ENCODE measurements around the gene LMLN.
"Not testable (repeated sequence)": the region's sequence is repeated elsewhere in the genome, so short reads cannot be mapped to it uniquely, and the experiment has no call there.

Gene LMLN, protein sequence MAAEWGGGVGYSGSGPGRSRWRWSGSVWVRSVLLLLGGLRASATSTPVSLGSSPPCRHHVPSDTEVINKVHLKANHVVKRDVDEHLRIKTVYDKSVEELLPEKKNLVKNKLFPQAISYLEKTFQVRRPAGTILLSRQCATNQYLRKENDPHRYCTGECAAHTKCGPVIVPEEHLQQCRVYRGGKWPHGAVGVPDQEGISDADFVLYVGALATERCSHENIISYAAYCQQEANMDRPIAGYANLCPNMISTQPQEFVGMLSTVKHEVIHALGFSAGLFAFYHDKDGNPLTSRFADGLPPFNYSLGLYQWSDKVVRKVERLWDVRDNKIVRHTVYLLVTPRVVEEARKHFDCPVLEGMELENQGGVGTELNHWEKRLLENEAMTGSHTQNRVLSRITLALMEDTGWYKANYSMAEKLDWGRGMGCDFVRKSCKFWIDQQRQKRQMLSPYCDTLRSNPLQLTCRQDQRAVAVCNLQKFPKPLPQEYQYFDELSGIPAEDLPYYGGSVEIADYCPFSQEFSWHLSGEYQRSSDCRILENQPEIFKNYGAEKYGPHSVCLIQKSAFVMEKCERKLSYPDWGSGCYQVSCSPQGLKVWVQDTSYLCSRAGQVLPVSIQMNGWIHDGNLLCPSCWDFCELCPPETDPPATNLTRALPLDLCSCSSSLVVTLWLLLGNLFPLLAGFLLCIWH

DNA sequence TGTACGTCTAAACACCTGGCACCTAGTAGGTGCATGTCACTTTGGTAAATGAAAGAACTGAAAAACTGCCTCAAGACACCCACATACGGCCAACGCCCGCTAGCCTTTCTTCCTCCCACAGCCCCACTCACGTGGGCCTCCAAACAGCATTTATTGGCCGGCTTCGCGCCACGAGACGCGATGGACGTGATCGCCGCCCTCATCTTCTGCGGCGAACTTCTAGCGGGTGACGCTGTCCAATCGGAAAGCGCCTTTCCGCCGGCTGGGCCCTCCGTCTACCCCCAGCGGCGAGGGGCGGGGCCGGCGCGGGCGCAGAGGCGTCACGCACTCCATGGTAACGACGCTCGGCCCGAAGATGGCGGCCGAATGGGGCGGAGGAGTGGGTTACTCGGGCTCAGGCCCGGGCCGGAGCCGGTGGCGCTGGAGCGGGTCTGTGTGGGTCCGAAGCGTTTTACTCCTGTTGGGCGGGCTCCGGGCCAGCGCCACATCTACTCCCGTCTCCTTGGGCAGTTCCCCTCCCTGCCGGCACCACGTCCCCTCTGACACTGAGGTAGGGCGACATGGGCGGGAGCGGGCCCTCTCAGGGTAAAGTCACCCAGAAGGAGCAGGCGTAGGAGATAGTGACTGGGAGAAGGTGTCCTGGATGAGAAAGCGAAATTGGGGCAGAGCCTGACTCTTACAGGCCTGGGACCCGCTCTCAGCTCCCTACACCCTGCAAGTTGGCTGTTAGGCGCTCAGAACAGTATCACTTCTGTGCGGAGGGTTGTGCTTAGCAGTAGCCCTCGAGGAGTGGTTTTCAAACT lies at the start of gene LMLN:
LMLN (plus strand) TSS at position 327 of the 803 bp plus-strand sequence; CDS start at position 356, 29 bp downstream.
- peak; percentile 89 for DNase-seq (ENCODE audit: low read depth)

DNA sequence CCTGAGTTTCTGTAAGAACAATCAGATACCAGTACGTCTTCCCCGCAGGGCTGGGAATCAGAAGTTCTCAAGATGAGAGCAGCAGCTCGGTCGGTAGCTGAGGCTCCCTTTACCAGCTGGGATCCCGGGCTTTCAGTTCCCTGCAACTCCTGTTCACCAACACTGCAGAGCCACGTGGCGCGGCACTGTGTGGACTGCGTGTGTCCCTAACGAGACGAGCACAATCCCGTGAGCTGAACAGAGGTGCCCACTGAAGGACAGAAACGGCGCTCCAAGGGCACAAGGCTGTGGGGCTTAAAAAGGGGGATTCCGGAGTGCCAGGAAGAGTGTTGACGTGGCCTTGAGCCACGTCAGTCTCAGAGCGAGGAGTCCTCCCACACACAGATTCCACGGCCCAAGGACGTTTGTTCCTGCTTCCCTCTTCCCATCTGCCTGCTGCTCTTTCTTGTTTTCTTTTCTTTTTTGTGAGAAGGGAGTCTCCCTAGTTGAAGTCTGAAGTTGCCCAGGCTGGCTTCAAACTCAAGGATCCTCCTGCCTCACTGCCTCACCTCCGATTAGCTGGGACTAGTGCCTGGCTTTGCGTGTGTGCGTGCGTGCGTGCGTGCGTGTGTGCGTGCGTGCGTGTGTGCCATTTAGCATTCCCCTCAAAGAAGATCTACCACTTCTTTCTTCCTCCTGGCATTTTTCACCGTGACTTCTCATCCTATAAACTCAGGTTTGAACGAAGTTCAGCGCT lies 47.1 kb upstream of the LMLN start:
- no peak for DNase-seq (ENCODE audit: low read depth)

DNA sequence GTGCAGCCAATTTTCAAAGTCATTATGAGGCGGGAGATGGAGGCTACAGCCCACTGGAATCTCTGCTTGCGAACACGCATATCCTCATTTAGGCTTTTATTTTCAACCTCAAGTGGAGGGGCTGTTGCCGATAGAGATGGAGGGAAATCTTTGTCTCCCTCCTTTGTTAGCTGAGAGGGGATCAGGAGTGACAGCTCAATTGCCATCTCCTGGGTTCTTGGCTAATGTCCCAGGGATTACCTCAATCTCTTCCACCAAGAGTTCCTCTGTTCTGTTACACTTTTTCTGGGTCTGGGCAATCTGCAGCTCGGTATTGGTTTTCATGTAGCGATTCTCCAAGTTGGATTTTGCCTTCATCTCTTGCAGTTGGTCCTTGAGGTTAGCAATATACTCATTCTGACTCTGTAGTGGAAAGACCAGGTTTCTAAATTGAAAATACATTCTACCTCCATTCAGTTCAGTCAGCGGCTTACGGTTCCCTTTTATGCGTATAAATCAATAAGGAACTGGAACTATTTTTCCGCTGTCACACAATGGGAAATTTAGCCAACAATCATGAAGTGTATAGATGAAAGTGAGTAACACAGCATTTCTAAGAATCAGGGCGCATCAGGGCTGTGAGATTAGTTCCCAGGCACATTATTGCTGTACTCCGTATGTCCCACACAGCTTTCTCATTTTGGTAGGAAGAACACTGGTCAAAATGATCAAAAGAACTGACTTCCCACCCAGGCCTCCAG lies 46.2 kb upstream of the LMLN start:
- no peak for DNase-seq (ENCODE audit: low read depth)

DNA sequence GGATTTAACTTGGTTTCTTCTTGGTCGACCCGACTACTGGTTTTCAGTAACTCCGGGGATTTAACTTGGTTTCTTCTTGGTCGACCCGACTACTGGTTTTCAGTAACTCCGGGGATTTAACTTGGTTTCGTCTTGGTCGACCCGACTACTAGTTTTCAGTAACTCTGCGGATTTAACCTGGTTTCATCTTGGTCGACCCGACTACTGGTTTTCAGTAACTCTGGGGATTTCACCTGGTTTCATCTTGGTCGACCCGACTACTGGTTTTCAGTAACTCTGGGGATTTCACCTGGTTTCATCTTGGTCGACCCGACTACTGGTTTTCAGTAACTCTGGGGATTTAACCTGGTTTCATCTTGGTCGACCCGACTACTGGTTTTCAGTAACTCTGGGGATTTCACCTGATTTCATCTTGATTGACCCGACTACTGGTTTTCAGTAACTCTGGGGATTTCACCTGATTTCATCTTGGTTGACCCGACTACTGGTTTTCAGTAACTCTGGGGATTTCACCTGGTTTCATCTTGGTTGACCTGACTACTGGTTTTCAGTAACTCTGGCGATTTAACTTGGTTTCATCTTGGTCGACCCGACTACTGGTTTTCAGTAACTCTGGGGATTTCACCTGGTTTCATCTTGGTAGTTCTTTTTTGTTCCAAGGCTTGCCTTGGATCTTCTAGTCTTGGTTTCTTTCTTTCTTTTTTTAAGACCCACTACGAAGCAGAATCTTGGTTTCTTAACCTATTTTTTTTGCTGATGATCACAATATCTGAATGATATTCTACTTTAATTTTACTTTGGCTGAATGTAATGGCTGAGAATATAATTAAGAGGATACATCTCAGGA lies 38.4 kb upstream of the LMLN start:
- not testable (repeated sequence) for DNase-seq (ENCODE audit: low read depth)

DNA sequence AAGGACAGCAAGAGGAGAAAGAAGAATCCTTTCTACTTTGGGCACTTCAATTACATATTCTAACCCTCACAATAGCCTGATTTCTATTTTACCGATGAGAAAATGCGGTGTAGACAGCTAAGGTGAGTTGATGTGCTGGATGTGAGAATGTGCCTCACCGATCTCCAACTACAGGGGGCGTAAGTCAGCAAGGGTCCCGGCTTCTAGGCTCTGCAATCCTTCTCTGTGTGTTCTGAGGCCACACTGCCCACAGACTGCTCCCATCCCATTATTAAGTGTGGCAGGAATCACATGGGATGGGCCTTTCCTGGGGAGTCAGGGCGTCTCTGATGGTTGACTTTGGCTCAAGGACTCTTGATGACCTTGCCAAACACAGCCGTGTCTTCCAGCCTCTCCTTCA lies 33.6 kb upstream of the LMLN start:
- DNase-seq (ENCODE audit: low read depth) = no peak

DNA sequence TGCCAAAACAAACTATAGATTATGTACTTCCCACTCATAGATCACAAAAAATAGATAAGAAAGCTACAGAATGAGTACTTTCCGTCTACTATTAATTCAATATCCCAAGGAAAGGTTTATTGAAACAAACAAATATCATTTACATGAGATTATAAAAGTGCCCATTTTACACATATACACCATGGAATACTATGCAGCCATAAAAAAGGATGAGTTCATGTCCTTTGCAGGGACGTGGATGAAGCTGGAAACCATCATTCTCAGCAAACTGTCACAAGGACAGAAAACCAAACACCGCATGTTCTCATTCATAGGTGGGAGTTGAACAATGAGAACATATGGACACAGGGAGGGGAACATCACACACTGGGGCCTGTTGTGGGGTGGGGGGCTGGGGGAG lies 32.4 kb upstream of the LMLN start:
- not testable (repeated sequence) for DNase-seq (ENCODE audit: low read depth)

DNA sequence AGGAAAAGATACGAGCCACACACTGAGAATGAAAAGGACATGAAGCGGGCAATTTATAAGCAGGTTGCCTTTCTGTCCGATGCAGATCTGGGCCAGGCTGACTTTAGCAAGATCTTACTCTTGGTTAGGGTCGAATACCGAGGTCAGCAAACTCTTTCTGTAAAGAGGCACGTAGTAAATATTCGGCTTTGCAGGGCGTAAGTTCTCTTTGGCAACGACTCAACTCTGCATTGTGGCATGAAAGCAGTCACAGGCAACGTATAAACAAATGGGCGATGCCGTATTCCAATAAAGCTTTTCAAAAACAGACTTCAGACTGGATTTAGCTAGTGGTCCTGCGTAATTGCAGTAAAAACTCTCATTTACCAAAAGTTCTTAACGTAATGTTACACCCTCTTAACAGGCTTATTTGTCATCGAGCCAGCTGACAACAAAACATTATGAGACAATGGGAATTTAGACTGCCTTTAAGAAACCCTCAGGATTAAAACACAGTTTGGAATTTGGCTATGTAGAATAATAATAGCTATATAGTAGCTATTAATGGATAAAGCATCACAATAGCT lies 23.1 kb upstream of the LMLN start:
- DNase-seq (ENCODE audit: low read depth) = no peak

DNA sequence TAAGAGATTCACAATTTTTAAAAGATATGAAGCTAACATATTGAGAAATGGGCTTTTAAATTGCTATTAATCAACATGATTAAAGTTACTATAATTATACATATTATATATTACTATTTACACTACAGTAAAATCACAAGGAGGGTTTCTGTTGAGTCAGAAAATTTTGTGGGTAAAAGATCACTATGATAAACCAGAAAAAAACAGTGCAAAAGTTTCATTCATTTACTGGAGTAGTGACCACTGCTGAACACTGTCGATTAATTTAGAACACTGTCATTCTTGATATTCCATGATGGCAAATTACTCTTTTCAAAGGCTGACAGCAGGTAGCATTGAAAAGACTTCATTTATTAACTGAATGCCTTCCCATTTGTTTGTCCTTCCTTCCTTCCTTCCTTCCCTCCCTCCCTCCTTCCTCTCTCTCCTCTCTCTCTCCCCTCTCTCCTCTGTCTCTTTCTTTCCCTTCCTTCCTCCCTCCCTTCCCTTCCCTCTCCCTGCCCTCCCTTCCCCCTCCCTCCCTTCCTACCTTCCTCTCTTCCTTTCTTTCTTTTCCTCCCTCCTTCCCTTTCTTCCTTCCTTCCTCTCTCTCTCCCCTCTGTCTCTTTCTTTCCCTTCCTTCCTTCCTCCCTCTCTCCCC lies 19.2 kb upstream of the LMLN start:
- no peak for DNase-seq (ENCODE audit: low read depth)

DNA sequence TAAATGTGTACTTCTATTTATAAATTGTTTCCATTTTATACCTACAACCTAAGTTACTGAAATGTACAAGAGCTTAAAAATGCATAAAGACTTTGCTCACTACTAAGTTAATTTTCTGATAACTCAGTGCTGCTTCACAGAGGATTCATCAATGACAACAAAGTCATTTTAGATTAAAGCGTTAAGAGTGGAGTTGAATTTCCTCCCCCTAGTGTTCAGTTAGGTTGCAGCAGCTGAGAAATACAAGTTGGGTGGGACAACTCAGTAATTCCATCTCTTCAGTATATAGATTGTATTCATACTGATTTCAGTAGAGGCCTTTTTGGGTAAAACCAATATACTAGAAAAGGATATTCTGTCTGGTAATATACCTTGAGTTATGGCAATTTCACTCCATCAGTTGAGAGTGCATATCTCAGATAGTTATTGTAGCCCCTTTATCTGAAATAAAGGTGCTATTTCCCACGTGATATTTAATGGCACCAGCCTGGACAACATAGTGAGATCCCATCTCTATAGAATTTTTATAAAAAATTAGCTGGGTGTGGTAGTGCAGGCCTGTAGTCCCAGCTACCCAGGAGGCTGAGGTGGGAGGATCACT lies 17.0 kb upstream of the LMLN start:
- DNase-seq (ENCODE audit: low read depth) = no peak

DNA sequence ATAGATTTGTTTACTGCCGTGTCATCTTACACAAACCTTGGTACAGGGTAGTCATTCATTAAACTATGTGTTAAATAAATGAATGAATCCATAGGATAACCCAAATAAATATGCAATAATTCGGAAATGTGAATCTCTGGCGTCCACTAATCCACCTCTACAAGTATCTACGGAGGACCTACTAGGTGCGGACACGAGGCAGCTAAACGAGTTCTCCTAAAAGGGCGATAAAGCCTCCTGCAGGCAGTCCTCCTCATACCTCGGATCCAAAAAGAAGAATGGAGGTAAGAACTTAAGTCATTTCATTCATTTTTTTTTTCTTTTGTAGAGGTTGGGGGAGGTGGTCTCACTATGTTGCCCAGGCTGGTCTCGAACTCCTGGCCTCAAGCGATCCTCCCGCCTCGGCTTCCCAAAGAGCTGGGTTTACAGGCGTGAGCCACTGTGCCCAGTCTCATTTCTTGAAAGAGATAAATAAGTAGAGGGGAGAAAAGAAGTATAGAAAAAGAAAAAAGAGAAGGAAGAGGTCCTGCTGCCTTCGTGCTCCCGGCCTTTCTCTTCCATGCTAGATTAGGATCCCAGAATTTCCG lies 10.7 kb upstream of the LMLN start:
- no peak for DNase-seq (ENCODE audit: low read depth)

DNA sequence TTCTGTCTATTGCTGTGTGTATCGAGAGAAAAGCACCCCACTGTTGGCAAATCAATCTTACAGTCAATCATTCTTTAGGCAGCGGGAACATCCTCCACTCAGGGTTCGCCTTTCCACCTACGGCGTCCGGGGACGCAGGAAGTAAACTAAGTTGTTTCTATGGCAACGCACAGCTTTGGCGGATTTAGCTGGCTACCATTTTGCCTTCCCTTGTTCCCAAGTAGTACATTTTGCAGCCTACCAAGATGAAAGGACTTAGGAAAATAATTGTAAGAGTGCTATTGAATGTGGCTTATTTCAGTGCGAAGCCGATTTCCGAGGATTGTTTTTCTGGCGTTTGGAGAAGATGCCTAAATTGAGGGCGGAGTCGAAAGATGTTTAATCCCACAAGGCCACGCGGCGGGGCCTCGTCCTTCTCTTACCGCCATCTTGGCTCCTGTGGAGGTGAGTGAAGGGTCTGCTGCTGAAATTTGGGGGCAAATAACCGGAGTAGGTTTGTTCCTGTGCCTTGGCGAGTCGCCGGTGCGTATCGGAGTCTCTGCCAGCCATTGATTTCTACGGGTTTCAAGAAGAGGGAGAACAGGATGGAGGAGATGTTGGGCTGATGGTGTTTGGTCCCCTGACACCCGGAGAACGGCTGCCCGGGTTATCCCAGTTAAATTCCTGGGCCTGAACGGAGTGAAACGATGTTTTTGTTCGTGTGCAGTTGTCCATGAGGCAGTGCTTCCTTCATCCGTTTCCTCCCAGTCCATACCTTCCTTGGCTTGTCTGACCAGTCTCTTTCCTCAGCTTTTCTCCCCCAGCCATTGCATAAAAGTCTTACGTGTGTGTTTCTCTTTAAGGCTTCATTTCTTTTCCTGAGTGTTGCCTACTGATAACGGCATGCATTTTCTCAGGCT lies 10.0 kb upstream of the LMLN start, which contains the start of gene RPL35A:
RPL35A (plus strand) TSS at position 413 of the 899 bp plus-strand sequence. CDS start 778 bp downstream, outside the sequence.
- peak; percentile 70 for DNase-seq (ENCODE audit: low read depth)

DNA sequence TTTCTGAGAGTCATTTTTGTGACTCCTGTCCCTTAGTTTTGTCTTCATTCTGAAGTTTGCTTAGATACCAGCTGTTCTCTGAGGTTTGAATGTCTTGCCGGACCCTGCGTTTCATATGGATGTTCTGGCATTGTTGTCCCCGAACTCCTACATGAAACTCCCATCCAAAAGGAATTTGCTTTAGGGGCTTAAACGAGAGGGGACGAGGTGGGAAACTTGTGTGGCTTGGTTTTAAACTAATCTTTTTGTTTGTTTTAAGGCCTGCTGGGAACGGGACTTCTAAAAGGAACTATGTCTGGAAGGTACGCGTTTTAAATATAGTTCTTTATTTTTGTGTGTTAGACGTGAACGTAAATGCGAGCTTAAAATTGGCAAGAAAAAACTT lies 9.3 kb upstream of the LMLN start:
- DNase-seq (ENCODE audit: low read depth) = no peak

DNA sequence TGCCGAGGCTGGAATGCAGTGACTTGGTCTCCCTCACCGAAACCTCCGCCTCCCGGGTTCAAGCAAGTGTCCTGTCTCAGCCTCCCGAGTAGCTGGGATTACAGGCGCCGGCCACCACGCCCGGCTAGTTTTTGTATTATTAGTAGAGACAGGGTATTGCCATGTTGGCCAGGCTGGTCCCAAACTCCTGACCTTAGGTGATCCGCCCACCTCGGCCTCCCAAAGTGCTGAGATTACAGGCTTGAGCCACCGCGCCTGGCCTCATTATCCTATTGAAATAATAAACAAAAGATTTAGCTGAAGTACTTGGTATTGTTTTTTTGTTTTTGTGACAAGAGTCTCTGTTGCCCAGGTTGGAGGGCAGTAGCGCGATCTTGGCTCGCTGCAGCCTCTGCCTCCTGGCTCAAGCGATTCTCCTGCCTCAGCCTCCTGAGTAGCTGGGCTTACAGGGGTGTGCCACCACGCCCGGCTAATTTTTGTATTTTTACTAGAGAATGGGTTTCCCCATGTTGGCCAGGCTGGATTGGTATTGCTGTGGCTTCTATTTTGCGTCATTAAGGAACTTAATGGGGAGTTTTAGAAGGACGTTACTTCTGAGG lies 8.5 kb upstream of the LMLN start:
- DNase-seq (ENCODE audit: low read depth) = no peak

DNA sequence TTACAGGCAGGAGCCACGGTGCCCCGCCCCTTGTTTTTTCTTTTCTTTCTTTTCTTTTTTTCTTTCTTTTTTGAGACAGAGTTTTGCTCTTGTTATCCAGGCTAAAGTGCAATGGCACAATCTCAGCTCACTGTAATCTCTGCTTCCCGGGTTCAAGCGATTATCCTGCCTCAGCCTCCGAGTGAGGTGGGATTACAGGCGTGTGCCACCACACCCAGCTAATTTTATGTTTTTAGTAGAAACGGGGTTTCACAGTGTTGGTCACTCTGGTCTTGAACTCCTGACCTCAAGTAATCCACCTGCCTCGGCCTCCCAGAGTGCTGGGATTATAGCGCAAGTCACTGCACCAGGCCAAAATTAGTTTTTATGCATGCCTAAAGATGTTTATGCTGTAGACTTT lies 7.6 kb upstream of the LMLN start:
- no peak for DNase-seq (ENCODE audit: low read depth)

DNA sequence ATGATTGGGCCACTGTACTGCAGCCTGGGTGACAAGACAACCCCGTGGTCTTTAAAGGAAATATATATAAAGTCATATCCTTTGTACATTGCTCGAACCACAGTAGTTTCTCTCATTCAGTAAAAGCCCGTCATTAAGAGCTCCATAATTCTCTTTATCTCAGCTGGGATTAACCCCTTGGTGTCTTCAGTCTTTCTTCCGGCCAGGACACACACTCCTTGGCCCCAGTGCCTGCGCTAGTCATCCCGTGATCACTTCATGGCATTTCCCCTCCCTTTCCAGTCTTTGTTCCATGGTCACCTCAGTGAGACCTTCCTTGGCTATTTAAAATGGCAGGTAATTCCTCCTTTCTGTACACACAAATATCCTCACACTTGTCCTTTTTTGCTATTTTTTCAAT lies 6.7 kb upstream of the LMLN start:
- DNase-seq (ENCODE audit: low read depth) = no peak

DNA sequence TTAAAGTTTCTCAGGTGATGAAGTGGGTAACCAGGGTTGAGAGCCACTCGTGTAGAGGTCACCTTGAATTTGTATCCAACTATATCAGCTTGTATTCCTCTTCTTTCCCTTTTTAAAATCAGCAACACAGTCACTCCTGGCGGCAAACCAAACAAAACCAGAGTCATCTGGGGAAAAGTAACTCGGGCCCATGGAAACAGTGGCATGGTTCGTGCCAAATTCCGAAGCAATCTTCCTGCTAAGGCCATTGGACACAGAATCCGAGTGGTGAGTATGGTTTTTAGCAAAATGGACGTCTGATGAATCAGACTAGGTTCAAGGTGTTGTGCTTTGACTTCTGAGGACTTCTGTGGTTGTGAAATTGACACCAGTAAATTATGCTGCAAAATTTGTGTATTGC lies 6.1 kb upstream of the LMLN start:
- no peak for DNase-seq (ENCODE audit: low read depth)

DNA sequence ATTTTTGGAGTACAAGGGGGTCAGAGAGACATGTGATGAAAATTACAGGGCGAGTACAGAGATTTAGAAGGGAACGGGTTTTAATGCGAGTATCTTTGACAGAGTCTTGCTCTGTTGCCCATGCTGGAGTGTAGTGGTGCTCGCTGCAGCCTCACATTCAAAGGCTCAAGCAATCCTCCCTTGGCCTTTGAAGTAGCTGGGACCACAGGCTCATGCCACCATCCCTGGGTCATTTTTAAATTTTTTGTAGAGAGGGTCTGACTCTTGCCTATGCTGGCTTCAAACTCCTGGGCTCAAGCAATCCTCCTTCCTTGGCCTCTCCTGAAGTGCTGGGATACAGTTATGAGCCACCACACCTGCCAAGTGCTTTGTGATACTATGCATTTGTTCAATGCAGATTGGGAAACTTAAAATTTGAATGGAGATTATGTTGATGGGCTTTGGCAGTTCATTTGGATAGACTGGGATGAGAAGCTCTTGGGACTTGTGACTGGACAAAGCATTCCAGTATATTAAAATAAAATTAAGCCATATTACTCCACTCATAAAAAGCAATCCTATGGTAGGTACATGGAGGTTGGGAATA lies 4.0 kb upstream of the LMLN start:
- no peak for DNase-seq (ENCODE audit: low read depth)

Measured in stimulated activated CD8-positive, alpha-beta memory T cell treated with anti-CD3 and anti-CD28 coated beads, Interleukin-15, amount 100 ng/mL, for 1 hour (primary cell).